A673 (cell line): ENCODE results near the gene STAB2. TPM values are rescaled to one million over a fixed set of nuclear protein-coding genes. Genes with fewer than 3 reads are reported as not detected.
"Not testable (repeated sequence)": the region's sequence is repeated elsewhere in the genome, so short reads cannot be mapped to it uniquely, and the experiment has no call there.

Source experiments
- BruUV-seq: library from RNA; stranded (reverse); fragments of 400-500 nt; replicated peaks from 2 replicates; lab custom pipeline; 2021; lab: Mats Ljungman, UMichigan
- CTCF ChIA-PET: fragments of 300-600 bp; sonication (Branson Sonifier 250); formaldehyde crosslinking; loops from one replicate; lab custom pipeline; 2022; ENCODE audit warnings: antibody characterized with exemption; lab: Charles Lee
- POLR2A ChIA-PET: fragments of 300-600 bp; sonication (Branson Sonifier 250); formaldehyde crosslinking; loops from one replicate; lab custom pipeline; 2022; ENCODE audit warnings: antibody characterized with exemption; ENCODE audit not compliant: low non-redundant PET; lab: Charles Lee
- DNase-seq: peaks from one replicate; pipeline ENCODE4 v3.0.0-alpha.2; 2015; ENCODE audit warnings: low spot score
- H3K27ac ChIP-seq: fragments of 200-600 bp; sonication (generic); 2 replicates; pipeline ENCODE4 v1.5.1; 2016; ENCODE audit warnings: mixed run types, low read depth, mild to moderate bottlenecking, mixed read lengths, antibody characterized with exemption, low read length; ENCODE audit not compliant: poor library complexity, severe bottlenecking
- H3K27me3 ChIP-seq: fragments of 200-600 bp; sonication (generic); replicated peaks from 2 replicates; pipeline ENCODE4 v1.6.1; 2017; ENCODE audit warnings: mixed run types, low read depth, mild to moderate bottlenecking, mixed read lengths, antibody characterized with exemption, low read length; ENCODE audit not compliant: insufficient read depth, poor library complexity
- H3K36me3 ChIP-seq: fragments of 200-600 bp; sonication (generic); 2 replicates; pipeline ENCODE4 v1.6.1; 2016; ENCODE audit warnings: mixed run types, mild to moderate bottlenecking, mixed read lengths, antibody characterized with exemption, low read length; ENCODE audit not compliant: insufficient read depth, poor library complexity, severe bottlenecking
- H3K4me1 ChIP-seq: fragments of 200-600 bp; sonication (generic); 2 replicates; pipeline ENCODE4 v1.6.1; 2017; ENCODE audit warnings: mixed run types, mild to moderate bottlenecking, mixed read lengths, antibody characterized with exemption, low read length; ENCODE audit not compliant: insufficient read depth, poor library complexity, severe bottlenecking
- H3K4me3 ChIP-seq: fragments of 200-600 bp; sonication (generic); 2 replicates; pipeline ENCODE4 v1.5.1; 2016; ENCODE audit warnings: low read depth, mixed run types, mild to moderate bottlenecking, mixed read lengths, low read length; ENCODE audit not compliant: poor library complexity, severe bottlenecking
- H3K9me3 ChIP-seq: fragments of 200-600 bp; sonication (generic); 2 replicates; pipeline ENCODE4 v1.6.1; 2016; ENCODE audit warnings: mixed run types, low read depth, mild to moderate bottlenecking, mixed read lengths, antibody characterized with exemption, low read length; ENCODE audit not compliant: poor library complexity, severe bottlenecking
- CTCF ChIP-seq: fragments of 300-800, 200-600 bp; sonication (generic); conservative IDR thresholded peaks from 2 replicates; pipeline ENCODE4 v1.5.1; 2017; ENCODE audit warnings: low read depth, mild to moderate bottlenecking, antibody characterized with exemption, low read length, moderate library complexity, mixed read lengths
- EZH2 ChIP-seq: fragments of 200-600 bp; sonication (generic); IDR thresholded peaks from 2 replicates; pipeline ENCODE4 v1.6.1; 2017; ENCODE audit warnings: borderline replicate concordance, low read depth, mild to moderate bottlenecking, mixed read lengths, antibody characterized with exemption, low read length; ENCODE audit not compliant: poor library complexity, severe bottlenecking
- intact Hi-C: fragments of 100-400 bp; cut with micrococcal nuclease; formaldehyde crosslinking; loops from one replicate; pipeline ENCODE4 v1.10.0; 2022; ENCODE audit not compliant: unreplicated experiment
- total RNA-seq: library from RNA; stranded (reverse); gene quantifications from 2 replicates; pipeline ENCODE4 v1.2.3, GENCODE V29; 2021

STAB2 gene
- total RNA-seq, 1 experiment from 2014 or later, result not detected

DNA sequence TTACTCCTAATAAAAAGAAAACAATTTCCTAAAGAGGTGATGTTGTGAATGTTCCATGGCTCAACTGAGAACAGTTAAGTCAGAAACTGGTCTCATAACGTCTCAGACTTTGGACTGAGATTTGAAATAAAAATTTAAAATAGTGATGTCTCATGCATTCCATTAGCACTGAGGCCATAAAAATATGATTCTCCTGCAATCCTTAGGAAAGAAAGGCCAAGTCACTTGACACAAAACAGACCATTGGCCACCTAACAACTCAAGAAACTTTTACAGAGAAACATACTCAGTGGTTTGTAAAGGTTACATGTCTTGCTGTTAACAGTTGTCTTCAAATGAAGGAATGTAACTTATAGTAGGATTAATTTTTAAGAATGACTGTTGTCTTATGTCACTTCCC lies 58.1 kb downstream of the STAB2 start:
- Histone ChIP-seq H3K27me3 (peaks cover 14% of the 10 kb centered on the region), H3K9me3 (no peaks in the 10 kb centered on the region), H3K4me3 (no peak overlapping the region), H3K27ac (no peak overlapping the region), H3K36me3 (no peaks in the 10 kb centered on the region), H3K4me1 (no peaks in the 10 kb centered on the region)
- CTCF ChIA-PET, result no interaction called here
- POLR2A ChIA-PET, result no interaction called here
- no peak for TF ChIP-seq EZH2
- no peak for TF ChIP-seq CTCF
- no TSS peak for BruUV-seq
- intact Hi-C loops, result no loop called here
- DNase-seq, result no peak

- intact Hi-C loops, result no loop called here
- Histone ChIP-seq H3K4me3 (no peak overlapping the region), H3K9me3 (no peaks in the 10 kb centered on the region), H3K36me3 (no peaks in the 10 kb centered on the region), H3K27ac (no peak overlapping the region), H3K4me1 (no peaks in the 10 kb centered on the region), H3K27me3 (peaks cover 14% of the 10 kb centered on the region)
- ChIA-PET POLR2A (no interaction called here), CTCF (no interaction called here)
- TF ChIP-seq CTCF (no peak), EZH2 (no peak)
- no TSS peak for BruUV-seq
- DNase-seq, result no peak
Measured at GRCh38 chr12:103647267-103647666, 60.2 kb downstream of the STAB2 start.

- no peak overlapping the region for H3K27ac ChIP-seq
- no peaks in the 10 kb centered on the region for H3K36me3 ChIP-seq
- H3K4me3 ChIP-seq, result no peak overlapping the region
- no peaks in the 10 kb centered on the region for H3K9me3 ChIP-seq
- H3K27me3 ChIP-seq, result peaks cover 21% of the 10 kb centered on the region
- intact Hi-C loops, result no loop called here
- no peak for TF ChIP-seq EZH2
- BruUV-seq, result no TSS peak
- H3K4me1 ChIP-seq, result no peaks in the 10 kb centered on the region
- CTCF ChIA-PET, result no interaction called here
- no peak for DNase-seq
- POLR2A ChIA-PET, result no interaction called here
Measured at GRCh38 chr12:103652808-103653207, 65.7 kb downstream of the STAB2 start.

- DNase-seq, H3K4me3 ChIP-seq, H3K36me3 ChIP-seq, H3K4me1 ChIP-seq, BruUV-seq, H3K27ac ChIP-seq, CTCF ChIA-PET, H3K9me3 ChIP-seq, intact Hi-C loops, POLR2A ChIA-PET: not testable (repeated sequence)
- peaks cover 30% of the 10 kb centered on the region for H3K27me3 ChIP-seq
Measured at GRCh38 chr12:103653568-103654173, 66.6 kb downstream of the STAB2 start.
